DOHH2 (cell line): ENCODE measurements around the gene CERS3.

Source experiments
- H3F3A ChIP-seq: fragments of 200-600 bp; sonication (generic), shearing (Covaris generic); 2 replicates; pipeline ENCODE4 v1.6.0; 2016; ENCODE audit warnings: antibody characterized with exemption, mild to moderate bottlenecking; ENCODE audit not compliant: control insufficient read depth, insufficient read depth
- H3K27ac ChIP-seq: fragments of 200-600 bp; sonication (generic); 2 replicates; pipeline ENCODE4 v1.5.1; 2014; ENCODE audit warnings: low read depth, mild to moderate bottlenecking, low read length, moderate library complexity
- H3K27me3 ChIP-seq: fragments of 200-600 bp; sonication (generic); 2 replicates; pipeline ENCODE4 v1.6.1; 2014; ENCODE audit warnings: mild to moderate bottlenecking, low read length, mixed read lengths; ENCODE audit not compliant: control insufficient read depth
- H3K36me3 ChIP-seq: fragments of 200-600 bp; sonication (generic); 2 replicates; pipeline ENCODE4 v1.6.1; 2014; ENCODE audit warnings: mild to moderate bottlenecking, low read length, moderate library complexity, mixed read lengths; ENCODE audit not compliant: control insufficient read depth
- H3K4me1 ChIP-seq: fragments of 200-600 bp; sonication (generic); 2 replicates; pipeline ENCODE4 v1.6.1; 2014; ENCODE audit warnings: mild to moderate bottlenecking, low read length, mixed read lengths; ENCODE audit not compliant: control insufficient read depth
- H3K4me2 ChIP-seq: fragments of 200-600 bp; sonication (generic); 2 replicates; pipeline ENCODE4 v1.6.0; 2014; ENCODE audit warnings: mild to moderate bottlenecking, low read length, moderate library complexity
- H3K4me3 ChIP-seq: fragments of 200-600 bp; sonication (generic); 2 replicates; pipeline ENCODE4 v1.5.1; 2014; ENCODE audit warnings: mild to moderate bottlenecking, low read length, mixed read lengths
- H3K79me2 ChIP-seq: fragments of 200-600 bp; sonication (generic); 2 replicates; pipeline ENCODE4 v1.6.1; 2014; ENCODE audit warnings: mild to moderate bottlenecking, low read length, mixed read lengths; ENCODE audit not compliant: control insufficient read depth
- H3K9me2 ChIP-seq: fragments of 200-600 bp; sonication (generic); replicated peaks from 2 replicates; pipeline ENCODE4 v1.6.1; 2014; ENCODE audit warnings: mild to moderate bottlenecking, low read length, mixed read lengths; ENCODE audit not compliant: control insufficient read depth
- H3K9me3 ChIP-seq: fragments of 200-600 bp; sonication (generic); 2 replicates; pipeline ENCODE4 v1.6.1; 2014; ENCODE audit warnings: antibody characterized with exemption, low read length, mixed read lengths; ENCODE audit not compliant: control insufficient read depth, insufficient read depth
- H4K20me1 ChIP-seq: fragments of 200-600 bp; sonication (generic); 2 replicates; pipeline ENCODE4 v1.6.0; 2014; ENCODE audit warnings: low read depth, mild to moderate bottlenecking, antibody characterized with exemption, low read length, moderate library complexity; ENCODE audit not compliant: control insufficient read depth, insufficient read depth
- EZH2phosphoT487 ChIP-seq: fragments of 200-600 bp; sonication (generic); IDR thresholded peaks from 2 replicates; pipeline ENCODE4 v1.6.1; 2017; ENCODE audit warnings: borderline replicate concordance, mild to moderate bottlenecking, antibody characterized with exemption, low read length, moderate library complexity, mixed read lengths
- TF ChIP-seq, protein P1 (sequence below): fragments of 200-600 bp; sonication (generic); IDR thresholded peaks from one replicate; pipeline ENCODE4 v1.5.1; 2014; ENCODE audit warnings: antibody characterized with exemption, mild to moderate bottlenecking, low read depth, low read length; ENCODE audit not compliant: poor library complexity, severe bottlenecking

The CERS3 gene

DNA sequence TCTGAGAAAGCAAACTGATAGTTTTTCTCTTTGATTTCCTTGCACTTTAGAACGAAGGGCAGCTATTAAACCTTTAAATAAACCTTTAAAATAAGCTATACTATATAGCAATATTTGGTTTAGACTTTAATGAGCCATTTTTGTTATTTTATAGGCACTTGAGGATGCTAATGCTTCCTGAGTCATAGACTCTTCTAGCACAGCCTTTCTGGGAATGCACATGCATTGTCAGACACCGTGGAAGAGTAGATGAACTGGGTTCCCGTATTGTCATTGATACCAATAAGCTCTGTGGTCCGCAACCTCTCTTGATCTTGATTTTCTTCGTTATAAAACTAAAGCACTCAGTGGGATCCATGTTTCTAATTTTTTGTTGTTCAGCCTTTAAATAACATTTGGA is 27.6 kb downstream of the CERS3 start:
- TF ChIP-seq EZH2phosphoT487 = no peak
- TF ChIP-seq, protein P1, sequence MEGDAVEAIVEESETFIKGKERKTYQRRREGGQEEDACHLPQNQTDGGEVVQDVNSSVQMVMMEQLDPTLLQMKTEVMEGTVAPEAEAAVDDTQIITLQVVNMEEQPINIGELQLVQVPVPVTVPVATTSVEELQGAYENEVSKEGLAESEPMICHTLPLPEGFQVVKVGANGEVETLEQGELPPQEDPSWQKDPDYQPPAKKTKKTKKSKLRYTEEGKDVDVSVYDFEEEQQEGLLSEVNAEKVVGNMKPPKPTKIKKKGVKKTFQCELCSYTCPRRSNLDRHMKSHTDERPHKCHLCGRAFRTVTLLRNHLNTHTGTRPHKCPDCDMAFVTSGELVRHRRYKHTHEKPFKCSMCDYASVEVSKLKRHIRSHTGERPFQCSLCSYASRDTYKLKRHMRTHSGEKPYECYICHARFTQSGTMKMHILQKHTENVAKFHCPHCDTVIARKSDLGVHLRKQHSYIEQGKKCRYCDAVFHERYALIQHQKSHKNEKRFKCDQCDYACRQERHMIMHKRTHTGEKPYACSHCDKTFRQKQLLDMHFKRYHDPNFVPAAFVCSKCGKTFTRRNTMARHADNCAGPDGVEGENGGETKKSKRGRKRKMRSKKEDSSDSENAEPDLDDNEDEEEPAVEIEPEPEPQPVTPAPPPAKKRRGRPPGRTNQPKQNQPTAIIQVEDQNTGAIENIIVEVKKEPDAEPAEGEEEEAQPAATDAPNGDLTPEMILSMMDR = no peak
- no peaks in the 10 kb centered on the region for H3K9me3 ChIP-seq
- H3K27ac ChIP-seq = no peak overlapping the region

DNA sequence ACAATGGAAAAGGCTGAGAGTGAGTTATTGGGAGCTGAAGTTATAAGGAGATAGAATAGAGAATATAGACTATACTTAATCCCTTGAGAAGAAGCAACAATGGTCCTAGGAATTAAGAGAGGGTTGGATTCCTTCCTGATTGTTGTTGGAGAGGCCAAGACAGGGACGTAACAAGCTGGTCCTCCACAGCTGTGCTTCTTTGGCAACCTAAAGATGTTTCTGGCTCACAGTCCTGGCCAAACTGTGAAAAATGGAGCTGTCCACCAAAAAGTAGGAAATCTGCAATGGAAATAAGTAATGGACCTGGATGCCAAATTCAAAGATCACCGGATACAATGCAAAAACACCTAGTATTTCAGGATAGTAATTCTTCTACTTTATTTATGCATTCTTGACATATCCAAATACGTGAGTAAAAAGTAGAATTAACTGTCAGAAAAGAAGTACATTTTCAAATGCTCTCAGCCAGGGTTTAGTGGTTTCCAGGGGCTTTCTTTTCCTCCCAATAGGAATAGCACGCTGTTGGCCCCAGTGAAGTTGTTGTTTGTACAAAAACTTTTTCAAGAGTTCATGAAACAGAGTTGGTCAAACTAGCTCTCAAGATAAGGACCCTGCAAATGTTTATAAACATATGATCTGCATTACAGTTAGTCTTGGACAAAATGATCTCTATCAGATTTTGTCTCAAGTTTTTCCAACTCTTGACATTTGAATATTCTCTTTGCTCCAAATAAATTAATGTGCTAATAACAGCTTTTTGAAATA is 28.3 kb downstream of the CERS3 start:
- Histone ChIP-seq H3K79me2 (no peaks in the 10 kb centered on the region), H3K27me3 (no peaks in the 10 kb centered on the region), H3K4me1 (no peaks in the 10 kb centered on the region), H3K36me3 (no peaks in the 10 kb centered on the region), H3F3A (no peaks in the 10 kb centered on the region), H3K27ac (no peak overlapping the region), H3K9me2 (no peaks in the 10 kb centered on the region), H3K4me3 (no peak overlapping the region), H3K4me2 (no peak overlapping the region), H3K9me3 (no peaks in the 10 kb centered on the region), H4K20me1 (no peaks in the 10 kb centered on the region)
- TF ChIP-seq, protein P1 = no peak

More for the DNA sequence above, 27.6 kb downstream of the CERS3 start:
- H3K79me2 ChIP-seq = no peaks in the 10 kb centered on the region
- H3K36me3 ChIP-seq = no peaks in the 10 kb centered on the region
- H3K4me2 ChIP-seq = no peak overlapping the region
- no peaks in the 10 kb centered on the region for H3F3A ChIP-seq
- H3K9me2 ChIP-seq = no peaks in the 10 kb centered on the region
- H3K4me3 ChIP-seq = no peak overlapping the region
- H3K4me1 ChIP-seq = no peaks in the 10 kb centered on the region
- H4K20me1 ChIP-seq = no peaks in the 10 kb centered on the region
- no peaks in the 10 kb centered on the region for H3K27me3 ChIP-seq

DNA sequence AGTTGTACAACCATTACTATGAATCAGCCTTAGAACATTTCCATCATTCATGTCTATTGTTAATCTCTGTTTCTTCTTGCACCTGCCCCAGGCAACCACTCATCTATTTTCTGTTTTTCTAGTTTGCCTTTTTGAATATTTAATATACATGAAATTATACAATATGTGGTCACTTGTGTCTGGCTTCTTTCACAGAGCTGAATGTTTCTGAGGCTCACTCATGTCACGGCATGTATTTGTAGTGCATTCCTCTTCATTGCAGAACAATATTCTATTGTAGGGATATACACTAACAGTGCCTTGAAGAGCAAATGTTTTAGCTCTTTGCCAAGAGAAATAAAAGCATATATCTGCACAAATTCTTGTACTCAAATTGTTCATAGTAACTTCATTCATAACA is 32.9 kb downstream of the CERS3 start:
- no peak overlapping the region for H3K4me3 ChIP-seq

More for the DNA sequence above, 32.9 kb downstream of the CERS3 start:
- H3K9me3 ChIP-seq = no peaks in the 10 kb centered on the region; the same call in 1 of the 2 replicates
- no peak overlapping the region for H3K4me2 ChIP-seq
- H4K20me1 ChIP-seq = no peaks in the 10 kb centered on the region
- no peak overlapping the region for H3K27ac ChIP-seq
- TF ChIP-seq, protein P1 = no peak
- TF ChIP-seq EZH2phosphoT487 = no peak
- 0 out of 2 replicates have a peak, but pooled peaks cover 3% of the 10 kb centered on the region for H3K27me3 ChIP-seq
- H3K9me2 ChIP-seq = no peaks in the 10 kb centered on the region
- no peaks in the 10 kb centered on the region for H3K79me2 ChIP-seq
- no peaks in the 10 kb centered on the region for H3F3A ChIP-seq
- no peaks in the 10 kb centered on the region for H3K4me1 ChIP-seq
- no peaks in the 10 kb centered on the region for H3K36me3 ChIP-seq
